Loucy (cell line): Measurements from ENCODE around the gene CARD9.
A peak's percentile ranks its signal among the peaks of the same experiment; 100 is the strongest.

Experiments used
- H2AFZ ChIP-seq: fragments of 200-600 bp; sonication (generic); 2 replicates; pipeline ENCODE4 v1.6.0; 2016; ENCODE audit warnings: antibody characterized with exemption, mild to moderate bottlenecking, low read length, moderate library complexity
- H3F3A ChIP-seq: fragments of 200-600 bp; 2 replicates; pipeline ENCODE4 v1.6.0; 2016; ENCODE audit warnings: antibody characterized with exemption, low read depth, mild to moderate bottlenecking
- H3K27me3 ChIP-seq: fragments of 200-600 bp; sonication (generic); 2 replicates; pipeline ENCODE4 v1.6.1; 2014; ENCODE audit warnings: low read length, mild to moderate bottlenecking; ENCODE audit not compliant: insufficient read depth, poor library complexity, severe bottlenecking
- H3K36me3 ChIP-seq: fragments of 200-600 bp; sonication (generic); 2 replicates; pipeline ENCODE4 v1.6.1; 2016; ENCODE audit warnings: low read length; ENCODE audit not compliant: insufficient read depth
- H3K4me1 ChIP-seq: fragments of 200-600 bp; sonication (generic); 2 replicates; pipeline ENCODE4 v1.5.1; 2014; ENCODE audit warnings: low read length, mild to moderate bottlenecking; ENCODE audit not compliant: insufficient read depth, poor library complexity, severe bottlenecking
- H3K4me2 ChIP-seq: fragments of 200-600 bp; sonication (generic); 2 replicates; pipeline ENCODE4 v1.6.0; 2014; ENCODE audit warnings: antibody characterized with exemption, low read length, low read depth, mild to moderate bottlenecking; ENCODE audit not compliant: poor library complexity, severe bottlenecking
- H3K4me3 ChIP-seq: fragments of 200-600 bp; sonication (generic); 2 replicates; pipeline ENCODE4 v1.5.1; 2014; ENCODE audit warnings: low read length, mild to moderate bottlenecking, mixed read lengths; ENCODE audit not compliant: poor library complexity, severe bottlenecking
- H3K79me2 ChIP-seq: fragments of 200-600 bp; sonication (generic); 2 replicates; pipeline ENCODE4 v1.6.1; 2014; ENCODE audit warnings: low read length; ENCODE audit not compliant: insufficient read depth
- H3K9ac ChIP-seq: fragments of 200-600 bp; sonication (generic); 2 replicates; pipeline ENCODE4 v1.6.0; 2014; ENCODE audit warnings: mild to moderate bottlenecking, low read depth, low read length, moderate library complexity; ENCODE audit not compliant: poor library complexity, severe bottlenecking
- H3K9me2 ChIP-seq: fragments of 200-600 bp; sonication (generic); replicated peaks from 2 replicates; pipeline ENCODE4 v1.6.1; 2016; ENCODE audit warnings: low read depth, low read length, mixed read lengths
- H3K9me3 ChIP-seq: fragments of 200-600 bp; sonication (generic); 2 replicates; pipeline ENCODE4 v1.6.1; 2014; ENCODE audit warnings: mild to moderate bottlenecking, antibody characterized with exemption, low read length, low read depth; ENCODE audit not compliant: insufficient read depth
- H4K20me1 ChIP-seq: fragments of 200-600 bp; sonication (generic); 2 replicates; pipeline ENCODE4 v1.6.0; 2014; ENCODE audit warnings: antibody characterized with exemption, low read length, mild to moderate bottlenecking; ENCODE audit not compliant: insufficient read depth, poor library complexity, severe bottlenecking
- EZH2phosphoT487 ChIP-seq: fragments of 200-600 bp; IDR thresholded peaks from 2 replicates; pipeline ENCODE4 v1.6.1; 2018; ENCODE audit warnings: antibody characterized with exemption, mild to moderate bottlenecking, moderate library complexity, borderline replicate concordance
- TF ChIP-seq, protein P1 (sequence below): fragments of 200-600 bp; sonication (generic); conservative IDR thresholded peaks from 2 replicates; pipeline ENCODE4 v1.5.1; 2014; ENCODE audit warnings: mild to moderate bottlenecking, antibody characterized with exemption, low read length

CARD9 gene

DNA sequence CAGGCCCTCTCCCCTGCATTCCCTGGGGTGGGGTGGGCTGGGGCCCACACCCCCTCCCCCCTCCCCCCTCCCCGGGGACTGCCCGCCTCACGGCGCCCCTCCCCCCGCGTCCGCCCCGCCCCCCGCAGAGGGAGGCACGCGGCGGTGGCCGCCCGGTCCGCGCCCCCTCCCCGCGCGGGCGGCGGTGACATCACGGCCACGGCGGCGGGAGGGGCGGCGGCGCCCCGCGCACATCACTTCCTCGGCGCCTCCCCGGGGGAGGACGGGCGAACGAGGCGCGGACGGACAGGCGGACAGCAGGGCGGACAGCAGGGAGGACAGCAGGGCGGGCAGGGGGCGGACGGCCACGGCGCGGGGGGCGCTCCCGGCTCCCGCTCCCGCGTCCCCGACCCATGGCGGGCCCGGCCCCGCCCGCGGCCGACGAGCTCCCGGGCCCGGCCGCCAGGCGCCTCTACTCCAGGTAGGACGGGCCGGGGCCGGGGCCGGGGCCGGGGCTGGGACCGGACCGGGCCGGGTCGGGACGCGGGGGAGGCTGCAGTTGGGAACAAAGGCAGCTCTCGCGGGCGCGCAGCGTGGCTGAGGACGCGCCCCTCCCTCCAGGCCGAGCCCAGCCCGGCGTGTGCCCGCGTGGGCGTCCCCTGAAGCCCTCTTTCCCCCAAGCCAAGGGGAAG, 46.0 kb downstream of the CARD9 start, which contains the start of gene GPSM1:
Gene GPSM1 (plus strand): TSS at position 236 of the 671 bp plus-strand sequence. CDS start 157 bp downstream, at position 393.
- Histone ChIP-seq H3K4me2 (peak within 1 kb of the TSS; percentile 98), H3K27me3 (no peaks in the 10 kb centered on the region), H3K79me2 (peaks cover 28% of the 10 kb centered on the region), H2AFZ (peak within 1 kb of the TSS; percentile 45), H4K20me1 (peaks cover 10% of the 10 kb centered on the region), H3K36me3 (no peaks in the 10 kb centered on the region), H3K4me1 (peaks cover 25% of the 10 kb centered on the region), H3F3A (no peaks in the 10 kb centered on the region), H3K9me3 (no peaks in the 10 kb centered on the region), H3K4me3 (peak within 1 kb of the TSS; percentile 93), H3K9ac (peak within 1 kb of the TSS; percentile 82), H3K9me2 (no peaks in the 10 kb centered on the region)
- no peak for TF ChIP-seq EZH2phosphoT487
- TF ChIP-seq, protein P1, sequence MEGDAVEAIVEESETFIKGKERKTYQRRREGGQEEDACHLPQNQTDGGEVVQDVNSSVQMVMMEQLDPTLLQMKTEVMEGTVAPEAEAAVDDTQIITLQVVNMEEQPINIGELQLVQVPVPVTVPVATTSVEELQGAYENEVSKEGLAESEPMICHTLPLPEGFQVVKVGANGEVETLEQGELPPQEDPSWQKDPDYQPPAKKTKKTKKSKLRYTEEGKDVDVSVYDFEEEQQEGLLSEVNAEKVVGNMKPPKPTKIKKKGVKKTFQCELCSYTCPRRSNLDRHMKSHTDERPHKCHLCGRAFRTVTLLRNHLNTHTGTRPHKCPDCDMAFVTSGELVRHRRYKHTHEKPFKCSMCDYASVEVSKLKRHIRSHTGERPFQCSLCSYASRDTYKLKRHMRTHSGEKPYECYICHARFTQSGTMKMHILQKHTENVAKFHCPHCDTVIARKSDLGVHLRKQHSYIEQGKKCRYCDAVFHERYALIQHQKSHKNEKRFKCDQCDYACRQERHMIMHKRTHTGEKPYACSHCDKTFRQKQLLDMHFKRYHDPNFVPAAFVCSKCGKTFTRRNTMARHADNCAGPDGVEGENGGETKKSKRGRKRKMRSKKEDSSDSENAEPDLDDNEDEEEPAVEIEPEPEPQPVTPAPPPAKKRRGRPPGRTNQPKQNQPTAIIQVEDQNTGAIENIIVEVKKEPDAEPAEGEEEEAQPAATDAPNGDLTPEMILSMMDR, result no peak

DNA sequence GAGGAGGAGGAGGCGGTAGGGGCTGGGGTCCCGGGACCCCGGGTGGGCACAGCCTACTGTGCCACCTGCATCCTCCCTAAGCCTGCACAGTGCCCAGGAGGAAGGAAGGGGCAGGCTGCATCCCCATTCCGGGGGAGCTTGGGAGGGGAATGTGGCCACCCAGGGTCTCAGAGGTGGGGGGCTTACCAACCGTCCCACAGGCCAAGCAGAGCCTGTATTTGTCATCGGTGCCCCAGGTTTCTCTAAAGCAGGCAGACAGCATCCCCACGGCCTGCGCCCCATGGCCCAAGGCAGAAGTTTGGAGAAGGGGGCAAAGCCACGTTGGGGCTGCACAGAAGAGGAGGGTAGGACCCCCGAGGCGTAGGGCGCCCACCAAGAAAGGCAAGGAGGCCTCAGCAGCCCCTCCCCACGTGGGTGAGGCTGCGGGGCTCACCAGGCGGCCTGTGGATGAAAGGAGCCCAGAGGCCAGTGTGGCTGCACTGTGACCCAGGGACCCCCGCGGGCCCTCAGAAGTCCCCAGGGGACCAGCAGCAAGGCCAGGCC, 46.6 kb downstream of the CARD9 start:
- TF ChIP-seq, protein P1, result no peak
- no peak for TF ChIP-seq EZH2phosphoT487
- Histone ChIP-seq H2AFZ (peak overlapping the region; percentile 45; the same call in 1 of the 2 replicates), H3K4me3 (peak overlapping the region; percentile 93), H4K20me1 (peaks cover 10% of the 10 kb centered on the region), H3K79me2 (peaks cover 28% of the 10 kb centered on the region), H3K36me3 (no peaks in the 10 kb centered on the region), H3K27me3 (no peaks in the 10 kb centered on the region), H3K9ac (peak overlapping the region; percentile 44), H3K4me1 (peaks cover 25% of the 10 kb centered on the region), H3K9me2 (no peaks in the 10 kb centered on the region), H3K4me2 (peak overlapping the region; percentile 57), H3K9me3 (no peaks in the 10 kb centered on the region), H3F3A (no peaks in the 10 kb centered on the region)

DNA sequence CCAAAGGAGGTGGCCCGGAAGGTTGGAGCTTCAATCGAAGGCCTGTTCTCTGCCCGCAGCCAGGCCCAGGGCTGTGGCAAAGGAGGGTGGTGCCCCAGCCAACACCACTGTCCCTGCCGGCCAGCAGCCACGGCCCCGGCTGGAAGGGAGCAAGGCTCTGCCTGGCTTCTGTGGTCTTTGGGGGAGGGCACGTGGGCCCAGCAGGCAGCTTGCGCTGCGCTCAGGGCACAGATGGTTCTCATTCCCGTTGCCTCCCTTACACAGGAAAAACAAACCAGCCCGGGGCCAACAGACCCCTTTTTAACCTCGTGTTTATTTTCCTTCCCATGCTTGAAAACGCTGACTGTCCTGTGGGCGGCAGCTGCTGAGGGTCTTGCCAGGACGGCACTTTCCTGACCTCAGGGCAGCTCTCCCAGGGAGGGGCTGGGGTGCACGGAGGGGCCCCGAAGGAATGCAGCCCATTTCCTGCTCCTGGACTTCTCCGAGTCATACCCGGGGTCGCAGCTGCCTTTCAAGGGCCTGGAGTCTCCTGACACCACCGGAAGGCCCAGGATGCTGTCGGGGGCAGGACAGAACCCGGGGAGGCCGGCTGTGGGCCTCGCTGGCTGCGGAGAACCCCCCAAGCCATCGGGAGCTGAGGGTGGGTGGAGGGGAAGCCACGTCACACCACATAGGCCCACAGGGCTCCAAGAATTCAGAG, 47.3 kb downstream of the CARD9 start:
- H3K9me3 ChIP-seq, result no peaks in the 10 kb centered on the region
- H2AFZ ChIP-seq, result no peak overlapping the region
- no peaks in the 10 kb centered on the region for H3K27me3 ChIP-seq
- TF ChIP-seq, protein P1, result no peak
- TF ChIP-seq EZH2phosphoT487, result no peak
- H4K20me1 ChIP-seq, result peaks cover 10% of the 10 kb centered on the region
- H3K9me2 ChIP-seq, result no peaks in the 10 kb centered on the region
- peak overlapping the region; percentile 57 for H3K4me2 ChIP-seq
- H3K79me2 ChIP-seq, result peaks cover 28% of the 10 kb centered on the region
- H3K36me3 ChIP-seq, result no peaks in the 10 kb centered on the region
- peak overlapping the region; percentile 44 for H3K9ac ChIP-seq
- H3F3A ChIP-seq, result no peaks in the 10 kb centered on the region
- H3K4me1 ChIP-seq, result peaks cover 25% of the 10 kb centered on the region
- no peak overlapping the region for H3K4me3 ChIP-seq
